Measurements from ENCODE around the gene HDAC4. TPM values are rescaled to one million over a fixed set of nuclear protein-coding genes. Genes with fewer than 3 reads are reported as not detected.
A peak's percentile ranks its signal among the peaks of the same experiment; 100 is the strongest.

Gene HDAC4
- total RNA-seq, 2 experiments from 2014 or later: 32.0 to 35.6 TPM

GRCh38 chr2:239297142-239298004 lies 103.4 kb downstream of the HDAC4 start:
- intact Hi-C loops (cut with micrococcal nuclease): loop anchor here (1.0 to 5.0 kb wide), 9 partner anchors 8 to 84 kb away; no protein-coding TSS in a partner anchor
- peaks cover 72% of the 10 kb centered on the region for H3K4me1 Mint-ChIP-seq (ENCODE audit: low read depth)
- CTCF ChIA-PET: interaction anchor here (0.7 to 1.6 kb wide), 4 partner anchors 8 to 30 kb away, joined by 3 to 4 read pairs (median 4); no protein-coding TSS in a partner anchor
- H3K27ac Mint-ChIP-seq: peak overlapping the region; percentile 74
- peak overlapping the region; percentile 67 for H3K4me3 Mint-ChIP-seq
- peaks cover 4% of the 10 kb centered on the region for H3K27me3 Mint-ChIP-seq (ENCODE audit: low read depth)
- peaks cover 2% of the 10 kb centered on the region for H3K36me3 Mint-ChIP-seq (ENCODE audit: low read depth)
- H3K9me3 Mint-ChIP-seq: no peaks in the 10 kb centered on the region
- peak; percentile 34 for DNase-seq

DNA sequence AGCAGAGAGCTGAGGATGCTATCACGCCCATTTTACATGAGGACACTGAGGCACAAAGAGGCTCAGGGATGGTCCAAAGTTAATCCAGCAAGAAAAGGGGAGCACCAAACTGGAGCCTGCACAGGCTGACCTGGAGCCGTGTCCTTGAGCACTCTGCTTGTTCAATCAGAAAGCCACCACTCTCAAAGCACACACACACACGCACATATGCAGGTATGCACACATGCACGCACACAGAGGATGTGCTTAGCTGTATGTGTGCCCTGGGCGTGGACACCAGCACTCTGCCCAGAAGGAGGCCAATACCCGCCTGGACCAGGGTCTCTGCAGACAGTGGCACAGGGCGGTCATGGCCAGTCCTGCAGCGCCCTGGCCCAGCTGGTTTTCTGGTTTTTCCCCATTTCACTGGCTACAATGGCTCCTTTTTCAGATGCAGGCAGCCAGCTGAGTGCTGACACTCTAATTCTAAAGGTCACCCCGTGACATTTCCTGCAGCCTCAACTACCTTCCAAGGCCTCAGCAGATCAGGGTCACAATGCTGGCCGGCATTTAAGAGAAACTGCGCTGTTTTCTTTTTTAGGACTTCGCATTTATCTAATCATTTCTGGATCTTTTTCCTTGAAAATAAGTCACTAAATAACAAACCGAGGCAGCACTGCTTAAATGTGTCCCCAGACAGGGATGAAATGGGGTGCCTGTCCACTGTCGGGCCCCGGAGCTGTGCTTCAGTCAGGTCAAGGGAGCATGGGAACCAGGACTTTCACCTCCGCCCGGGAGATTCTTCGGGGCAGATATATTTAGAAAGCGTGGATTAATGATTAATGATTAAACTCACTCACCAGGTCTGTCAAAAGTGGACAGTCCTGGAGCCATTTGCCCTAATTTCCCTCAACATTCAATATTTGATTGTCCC lies 104.5 kb downstream of the HDAC4 start:
- H3K9me3 Mint-ChIP-seq: no peaks in the 10 kb centered on the region
- CTCF ChIA-PET: interaction anchor here (0.9 to 2.5 kb wide), 4 partner anchors 17 to 29 kb away, joined by 3 to 13 read pairs (median 3); no protein-coding TSS in a partner anchor
- H3K4me3 Mint-ChIP-seq: peak overlapping the region; percentile 58
- no peak overlapping the region for H3K27ac Mint-ChIP-seq
- H3K27me3 Mint-ChIP-seq (ENCODE audit: low read depth): peaks cover 6% of the 10 kb centered on the region
- H3K36me3 Mint-ChIP-seq (ENCODE audit: low read depth): peaks cover 2% of the 10 kb centered on the region
- intact Hi-C loops (cut with micrococcal nuclease): loop anchor here (5.0 kb wide), 1 partner anchor 39 kb away; no protein-coding TSS in a partner anchor
- DNase-seq: no peak
- peaks cover 64% of the 10 kb centered on the region for H3K4me1 Mint-ChIP-seq (ENCODE audit: low read depth)

GRCh38 chr2:239295377-239296019 lies 105.3 kb downstream of the HDAC4 start:
- H3K36me3 Mint-ChIP-seq (ENCODE audit: low read depth): peaks cover 2% of the 10 kb centered on the region
- H3K27me3 Mint-ChIP-seq (ENCODE audit: low read depth): peaks cover 6% of the 10 kb centered on the region
- peaks cover 70% of the 10 kb centered on the region for H3K4me1 Mint-ChIP-seq (ENCODE audit: low read depth)
- intact Hi-C loops (cut with micrococcal nuclease): loop anchor here (5.0 kb wide), 1 partner anchor 38 kb away; no protein-coding TSS in a partner anchor
- peak overlapping the region; percentile 58 for H3K4me3 Mint-ChIP-seq
- no peaks in the 10 kb centered on the region for H3K9me3 Mint-ChIP-seq
- peak overlapping the region; percentile 69 for H3K27ac Mint-ChIP-seq
- DNase-seq: peak; percentile 31
- CTCF ChIA-PET: interaction anchor here (0.9 to 2.5 kb wide), 5 partner anchors 16 to 86 kb away, joined by 3 to 13 read pairs (median 3); no protein-coding TSS in a partner anchor

- H3K4me3 Mint-ChIP-seq: peak overlapping the region; percentile 68
- peak overlapping the region; percentile 80 for H3K27ac Mint-ChIP-seq
- peaks cover 79% of the 10 kb centered on the region for H3K4me1 Mint-ChIP-seq (ENCODE audit: low read depth)
- CTCF ChIA-PET: interaction anchor here (1.0 to 2.5 kb wide), 6 partner anchors 21 to 87 kb away, joined by 3 to 14 read pairs (median 5); no protein-coding TSS in a partner anchor
- intact Hi-C loops (cut with micrococcal nuclease): loop anchor here (1.0 to 5.0 kb wide), 5 partner anchors 9 to 37 kb away; no protein-coding TSS in a partner anchor
- DNase-seq: no peak
- H3K9me3 Mint-ChIP-seq: no peaks in the 10 kb centered on the region
- H3K27me3 Mint-ChIP-seq (ENCODE audit: low read depth): peaks cover 6% of the 10 kb centered on the region
- H3K36me3 Mint-ChIP-seq (ENCODE audit: low read depth): peaks cover 2% of the 10 kb centered on the region
These were observed 106.2 kb downstream of the HDAC4 start for GRCh38 chr2:239294571-239295054.

- peak; percentile 89 for DNase-seq
- intact Hi-C loops (cut with micrococcal nuclease): loop anchor here (1.0 kb wide), 4 partner anchors 9 to 33 kb away; no protein-coding TSS in a partner anchor
- Mint-ChIP-seq H3K4me3 (peak overlapping the region; percentile 68), H3K27me3 (ENCODE audit: low read depth) (peaks cover 6% of the 10 kb centered on the region), H3K36me3 (ENCODE audit: low read depth) (peaks cover 2% of the 10 kb centered on the region), H3K9me3 (no peaks in the 10 kb centered on the region), H3K27ac (peak overlapping the region; percentile 80), H3K4me1 (ENCODE audit: low read depth) (peaks cover 79% of the 10 kb centered on the region)
- CTCF ChIA-PET: interaction anchor here (1.0 to 2.5 kb wide), 6 partner anchors 20 to 33 kb away, joined by 3 to 14 read pairs (median 4); no protein-coding TSS in a partner anchor
These were observed 106.9 kb downstream of the HDAC4 start for GRCh38 chr2:239293775-239294430.

GRCh38 chr2:239292959-239293774 lies 107.7 kb downstream of the HDAC4 start:
- no peaks in the 10 kb centered on the region for H3K9me3 Mint-ChIP-seq
- no peak overlapping the region for H3K27ac Mint-ChIP-seq
- H3K36me3 Mint-ChIP-seq (ENCODE audit: low read depth): peaks cover 2% of the 10 kb centered on the region
- peaks cover 78% of the 10 kb centered on the region for H3K4me1 Mint-ChIP-seq (ENCODE audit: low read depth)
- no peak overlapping the region for H3K4me3 Mint-ChIP-seq
- no peak for DNase-seq
- peaks cover 7% of the 10 kb centered on the region for H3K27me3 Mint-ChIP-seq (ENCODE audit: low read depth)
- intact Hi-C loops (cut with micrococcal nuclease): no loop called here
- CTCF ChIA-PET: interaction anchor here (1.0 to 2.4 kb wide), 4 partner anchors 23 to 34 kb away, joined by 3 to 14 read pairs (median 4); no protein-coding TSS in a partner anchor

GRCh38 chr2:239292531-239292930 lies 108.3 kb downstream of the HDAC4 start:
- Mint-ChIP-seq H3K27ac (no peak overlapping the region), H3K9me3 (no peaks in the 10 kb centered on the region), H3K4me3 (no peak overlapping the region), H3K36me3 (ENCODE audit: low read depth) (peaks cover 2% of the 10 kb centered on the region), H3K27me3 (ENCODE audit: low read depth) (peaks cover 10% of the 10 kb centered on the region), H3K4me1 (ENCODE audit: low read depth) (peaks cover 78% of the 10 kb centered on the region)
- DNase-seq: no peak
- intact Hi-C loops (cut with micrococcal nuclease): no loop called here
- CTCF ChIA-PET: interaction anchor here (2.4 kb wide), 1 partner anchor 25 kb away, joined by 14 read pairs; no protein-coding TSS in a partner anchor

GRCh38 chr2:239291475-239292350 lies 109.1 kb downstream of the HDAC4 start:
- CTCF ChIA-PET: interaction anchor here (1.3 kb wide), 1 partner anchor 25 kb away, joined by 3 read pairs; no protein-coding TSS in a partner anchor
- H3K27me3 Mint-ChIP-seq (ENCODE audit: low read depth): peaks cover 15% of the 10 kb centered on the region
- no peaks in the 10 kb centered on the region for H3K9me3 Mint-ChIP-seq
- peaks cover 77% of the 10 kb centered on the region for H3K4me1 Mint-ChIP-seq (ENCODE audit: low read depth)
- DNase-seq: no peak
- H3K36me3 Mint-ChIP-seq (ENCODE audit: low read depth): peaks cover 2% of the 10 kb centered on the region
- no peak overlapping the region for H3K27ac Mint-ChIP-seq
- H3K4me3 Mint-ChIP-seq: no peak overlapping the region
- intact Hi-C loops (cut with micrococcal nuclease): no loop called here

- Mint-ChIP-seq H3K9me3 (no peaks in the 10 kb centered on the region), H3K4me1 (ENCODE audit: low read depth) (peaks cover 77% of the 10 kb centered on the region), H3K4me3 (no peak overlapping the region), H3K36me3 (ENCODE audit: low read depth) (peaks cover 2% of the 10 kb centered on the region), H3K27me3 (ENCODE audit: low read depth) (peaks cover 15% of the 10 kb centered on the region), H3K27ac (no peak overlapping the region)
- DNase-seq: no peak
- CTCF ChIA-PET: interaction anchor here (1.3 kb wide), 1 partner anchor 24 kb away, joined by 3 read pairs; no protein-coding TSS in a partner anchor
- intact Hi-C loops (cut with micrococcal nuclease): no loop called here
These were observed 110.0 kb downstream of the HDAC4 start for GRCh38 chr2:239290618-239291474.
